GM12878 (cell line): ENCODE results near the gene PSMG3. TPM values are rescaled to one million over a fixed set of nuclear protein-coding genes. Genes with fewer than 3 reads are reported as not detected.

Source experiments
- ATAC-seq: fragments of 200-7000 bp; cut with Tn5 transposase; 3 replicates; pipeline ENCODE4 v1.9.1; 2020; ENCODE audit warnings: mild to moderate bottlenecking, moderate library complexity
- BruUV-seq: library from RNA; stranded (reverse); fragments of 400-500 nt; replicated peaks from 2 replicates; lab custom pipeline; 2021; lab: Mats Ljungman, UMichigan
- CTCF ChIA-PET: fragments of 300-600 bp; sonication (Branson Sonifier 250); formaldehyde crosslinking; extraction: SDS; loops from one replicate; lab custom pipeline; 2021; ENCODE audit warnings: inconsistent platforms; lab: Yijun Ruan, JAX
- POLR2A ChIA-PET: fragments of 350-600 bp; formaldehyde crosslinking; extraction: SDS; loops from one replicate; lab custom pipeline; 2021; ENCODE audit warnings: inconsistent platforms; lab: Charles Lee
- RAD21 ChIA-PET: fragments of 300-600 bp; sonication (Branson Sonifier 250); formaldehyde crosslinking; loops from one replicate; lab custom pipeline; 2023; ENCODE audit warnings: antibody characterized with exemption; ENCODE audit not compliant: unreplicated experiment; lab: Charles Lee
- SMC1A ChIA-PET: fragments of 300-600 bp; sonication (Branson Sonifier 250); formaldehyde crosslinking; loops from one replicate; lab custom pipeline; 2023; ENCODE audit not compliant: unreplicated experiment, uncharacterized antibody; lab: Charles Lee
- DNase-seq: peaks from one replicate; pipeline ENCODE4 v3.0.0-alpha.2; 2011; ENCODE audit warnings: low read depth, low spot score
- FAIRE-seq: peaks from 3 replicates; lab custom pipeline; 2011; peaks lifted over from hg19 to GRCh38; lab: Jason Lieb, UNC
- H2AFZ ChIP-seq: 2 replicates; pipeline ENCODE4 v1.6.0; 2011; ENCODE audit warnings: low read depth, low read length, control low read depth; ENCODE audit not compliant: control insufficient read depth
- H3K27ac ChIP-seq: 2 replicates; pipeline ENCODE4 v1.5.1; 2011; ENCODE audit warnings: control low read depth; ENCODE audit not compliant: control insufficient read depth, insufficient read depth
- H3K27me3 ChIP-seq, 2 experiments: replicated peaks in 1 of 2; 2 replicates each; pipeline versions ENCODE4 v1.6.0 to v1.6.1; 2011; ENCODE audit warnings: low read length in 1 of 2; ENCODE audit not compliant: control insufficient read depth in 2 of 2, insufficient read depth in 2 of 2
- H3K36me3 ChIP-seq, 2 experiments: 2 replicates each; pipeline ENCODE4 v1.5.1; 2011; ENCODE audit warnings: low read length in 1 of 2; ENCODE audit not compliant: control insufficient read depth in 2 of 2, insufficient read depth in 2 of 2
- H3K4me1 ChIP-seq: 2 replicates; pipeline ENCODE4 v1.6.1; 2011; ENCODE audit warnings: mild to moderate bottlenecking, low read length, moderate library complexity, mixed read lengths; ENCODE audit not compliant: control insufficient read depth, insufficient read depth
- H3K4me2 ChIP-seq: 2 replicates; pipeline ENCODE4 v1.6.0; 2011; ENCODE audit warnings: control low read depth; ENCODE audit not compliant: control insufficient read depth, insufficient read depth
- H3K4me3 ChIP-seq: fragments of 200-600 bp; sonication (generic); 2 replicates; pipeline ENCODE4 v1.5.1; 2016
- H3K79me2 ChIP-seq: 2 replicates; pipeline ENCODE4 v1.6.0; 2011; ENCODE audit warnings: low read length; ENCODE audit not compliant: control insufficient read depth, insufficient read depth
- H3K9ac ChIP-seq: 2 replicates; pipeline ENCODE4 v1.8.0; 2011; ENCODE audit warnings: low read length, control low read depth, mixed read lengths; ENCODE audit not compliant: control insufficient read depth, insufficient read depth
- H3K9me3 ChIP-seq: replicated peaks from 3 replicates; pipeline ENCODE4 v1.5.1; 2011; ENCODE audit warnings: mild to moderate bottlenecking, low read length; ENCODE audit not compliant: control insufficient read depth, insufficient read depth
- H4K20me1 ChIP-seq: 2 replicates; pipeline ENCODE4 v1.6.0; 2011; ENCODE audit not compliant: control insufficient read depth, insufficient read depth
- CTCF ChIP-seq, 3 experiments: IDR thresholded peaks in 2 of 3; conservative IDR thresholded peaks in 1 of 3; 2 replicates each; pipeline ENCODE4 v1.5.1; 2011; ENCODE audit warnings: low read depth in 3 of 3, low read length in 3 of 3, mild to moderate bottlenecking in 3 of 3, control low read depth in 2 of 3, moderate library complexity in 2 of 3, inconsistent platforms in 1 of 3, mixed read lengths in 1 of 3; ENCODE audit not compliant: control insufficient read depth in 2 of 3, insufficient read depth in 1 of 3; ENCODE audit errors: extremely low read depth in 1 of 3
- EGR1 ChIP-seq, 2 experiments: IDR thresholded peaks; 1 replicate in 1 of 2; 2 replicates in 1 of 2; pipeline ENCODE4 v1.6.1; 2011 to 2012; ENCODE audit warnings: low read depth in 2 of 2, low read length in 2 of 2, borderline replicate concordance in 1 of 2, mild to moderate bottlenecking in 1 of 2, moderate library complexity in 1 of 2
- HSF1 ChIP-seq: fragments of 150-350 bp; IDR thresholded peaks from 2 replicates; pipeline ENCODE4 v1.6.1; 2014; ENCODE audit warnings: mild to moderate bottlenecking, low read depth, low read length
- MEF2B ChIP-seq: fragments of 450-650 bp; IDR thresholded peaks from 2 replicates; pipeline ENCODE4 v1.6.1; 2018; ENCODE audit warnings: mild to moderate bottlenecking, moderate library complexity; ENCODE audit not compliant: partially characterized antibody, poor library complexity, severe bottlenecking
- NFYB ChIP-seq: IDR thresholded peaks from 2 replicates; pipeline ENCODE4 v1.6.1; 2011; ENCODE audit warnings: low read depth, mild to moderate bottlenecking, low read length, improper control_type of control experiment, moderate library complexity; ENCODE audit not compliant: insufficient read depth
- NKRF ChIP-seq: fragments of 450-650 bp; conservative IDR thresholded peaks from 2 replicates; pipeline ENCODE4 v1.6.1; 2017; ENCODE audit warnings: mild to moderate bottlenecking, moderate library complexity
- POU2F2 ChIP-seq: IDR thresholded peaks from 3 replicates; pipeline ENCODE4 v1.6.1; 2011; ENCODE audit warnings: low read depth, mild to moderate bottlenecking, low read length, borderline replicate concordance
- ZBTB11 ChIP-seq: fragments of 450-650 bp; formaldehyde crosslinking; IDR thresholded peaks from 2 replicates; pipeline ENCODE4 v1.5.0; 2022; ENCODE audit warnings: mild to moderate bottlenecking, missing genetic modification characterization
- ZBTB4 ChIP-seq: fragments of 450-650 bp; formaldehyde crosslinking; IDR thresholded peaks from 2 replicates; pipeline ENCODE4 v1.4.0; 2022; ENCODE audit warnings: mild to moderate bottlenecking, moderate library complexity
- WGBS: methylation state at CpG from one replicate; pipeline ENCODE4 v1.1.6; 2016; ENCODE audit warnings: low lambda C conversion rate; ENCODE audit not compliant: insufficient replicate concordance, insufficient coverage; ENCODE audit errors: missing lambda C conversion rate; 5-methylcytosine and 5-hydroxymethylcytosine counted together
- in situ Hi-C: fragments of 300-500 bp; cut with MboI; formaldehyde crosslinking; loops from 9 replicates; pipeline ENCODE4 v1.14.3; 2018; ENCODE audit warnings: mixed read lengths
- intact Hi-C: fragments of 100-400 bp; cut with micrococcal nuclease; formaldehyde crosslinking; loops from one replicate; pipeline ENCODE4 v1.14.2; 2022; ENCODE audit not compliant: unreplicated experiment
- polyA plus RNA-seq, 11 experiments: library from polyadenylated mRNA; depleted of rRNA in 4 of 11; unstranded in 6 of 11; stranded (reverse) in 5 of 11; fragments of >200 nt; fragmentation: Nextera tagmentation in 4 of 11; fragmentation: Illumina TruSeq in 1 of 11; extraction: Ambion mirVana in 4 of 11; extraction: Trizol in 1 of 11; gene quantifications; 1 replicate in 1 of 11; 2 replicates in 10 of 11; pipeline versions ENCODE4 v1.2.1 to v1.2.3, GENCODE V29; 2011 to 2016; ENCODE audit warnings: inconsistent platforms in 2 of 11, missing spikeins in 2 of 11, low read depth in 1 of 11
- total RNA-seq, 4 experiments: library from RNA; depleted of rRNA in 3 of 4; stranded (reverse); fragments of >200 nt in 3 of 4; fragmentation: Illumina TruSeq in 1 of 4; extraction: Trizol in 1 of 4; gene quantifications; 2 replicates each; pipeline versions ENCODE4 v1.2.1 to v1.2.3, GENCODE V29; 2013 to 2021

PSMG3 gene
- total and polyA plus RNA-seq, 10 of the 15 experiments (the other 5 are each of a cell fraction or from before 2014, with no cell fraction given), result 23.9 to 115 (median 60.6) TPM

GRCh38 chr7:1558181-1558811 is 11.5 kb downstream of the PSMG3 start:
- Histone ChIP-seq H2AFZ (no peak overlapping the region), H3K4me2 (no peak overlapping the region), H3K4me1 (no peaks in the 10 kb centered on the region), H3K4me3 (no peak overlapping the region), H4K20me1 (no peaks in the 10 kb centered on the region), H3K79me2 (no peaks in the 10 kb centered on the region), H3K27ac (no peak overlapping the region), H3K36me3 (no peaks in the 10 kb centered on the region), H3K9ac (no peak overlapping the region), H3K27me3 (no peaks in the 10 kb centered on the region), H3K9me3 (no peaks in the 10 kb centered on the region)
- intact Hi-C loops, result no loop called here
- POLR2A ChIA-PET, result no interaction called here
- 55% methylated on average over 24 of the region's 24 CpGs for WGBS
- TF ChIP-seq MEF2B, result no peak
- TF ChIP-seq EGR1 (IDR thresholded peaks at IDR 0.05; ENCODE audit: borderline replicate concordance in 1 of 2, low read depth in 2 of 2, low read length in 2 of 2), result no peak
- no peak for TF ChIP-seq POU2F2
- TF ChIP-seq ZBTB11, result no peak
- no peak for TF ChIP-seq NFYB
- TF ChIP-seq CTCF (IDR thresholded peaks at IDR 0.05 in 2 of 3, conservative IDR thresholded peaks at IDR 0.05 in 1 of 3; ENCODE audit: control insufficient read depth in 2 of 3, extremely low read depth in 1 of 3, insufficient read depth in 1 of 3, low read depth in 3 of 3, low read length in 3 of 3), result peak in 1 of 3 experiments; percentile 14; a peak in 1 of 6 replicates
- TF ChIP-seq ZBTB4, result no peak
- no peak for TF ChIP-seq NKRF
- TF ChIP-seq HSF1, result no peak
- ATAC-seq (peak; percentile 32), FAIRE-seq (no peak), DNase-seq (no peak)
- SMC1A ChIA-PET, result no interaction called here
- in situ Hi-C loops, result no loop called here
- RAD21 ChIA-PET, result no interaction called here
- CTCF ChIA-PET, result no interaction called here
- BruUV-seq, result no TSS peak
